HEK293 (cell line): ENCODE data around the gene KLF7.

Experiments
- CTCF ChIA-PET: fragments of 350-600 bp; formaldehyde crosslinking; extraction: SDS; loops from one replicate; lab custom pipeline; 2021; ENCODE audit warnings: antibody characterized with exemption; lab: Yijun Ruan, JAX
- POLR2A ChIA-PET: fragments of 300-600 bp; formaldehyde crosslinking; extraction: SDS; loops from one replicate; lab custom pipeline; 2020; ENCODE audit warnings: antibody characterized with exemption, inconsistent platforms; lab: Yijun Ruan, JAX
- H3K27ac ChIP-seq: fragments of 200-500 bp; sonication (Bioruptor generic); 2 replicates; pipeline ENCODE4 v1.5.1; 2014; ENCODE audit warnings: low read depth, low read length, control low read depth, inconsistent platforms; ENCODE audit errors: extremely low read depth
- H3K36me3 ChIP-seq, 2 experiments: fragments of 200-500 bp in 1 of 2; sonication (Bioruptor generic) in 1 of 2; 1 replicate in 1 of 2; 2 replicates in 1 of 2; pipeline ENCODE4 v1.5.1; 2014 to 2017; ENCODE audit warnings: inconsistent platforms in 2 of 2, low read length in 2 of 2; ENCODE audit not compliant: control insufficient read depth in 2 of 2, insufficient read depth in 1 of 2
- H3K4me1 ChIP-seq: fragments of 200-500 bp; sonication (Bioruptor generic); 2 replicates; pipeline ENCODE4 v1.5.1; 2014; ENCODE audit warnings: mild to moderate bottlenecking, low read length, inconsistent platforms; ENCODE audit not compliant: control insufficient read depth, insufficient read depth
- H3K4me3 ChIP-seq: 2 replicates; pipeline ENCODE4 v1.5.1; 2011; ENCODE audit warnings: low read depth, mild to moderate bottlenecking, control low read depth, low read length, moderate library complexity
- H3K9me3 ChIP-seq: fragments of 200-500 bp; sonication (Bioruptor generic); 2 replicates; pipeline ENCODE4 v1.5.1; 2014; ENCODE audit warnings: low read depth, low read length, inconsistent platforms; ENCODE audit not compliant: control insufficient read depth, insufficient read depth
- BCL6B ChIP-seq: fragments of 450-650 bp; formaldehyde crosslinking; IDR thresholded peaks from 2 replicates; pipeline ENCODE4 v1.5.1; 2017; ENCODE audit warnings: missing biosample characterization, missing genetic modification characterization
- EGR2 ChIP-seq: fragments of 450-650 bp; formaldehyde crosslinking; IDR thresholded peaks from 2 replicates; pipeline ENCODE4 v1.5.1; 2016; ENCODE audit warnings: low read depth, missing biosample characterization, missing genetic modification characterization
- HOXA7 ChIP-seq: sonication (generic); formaldehyde crosslinking; IDR thresholded peaks from 2 replicates; pipeline ENCODE4 v1.8.1; 2022; ENCODE audit warnings: missing genetic modification reagents, borderline replicate concordance
- HOXD13 ChIP-seq: sonication (generic); formaldehyde crosslinking; IDR thresholded peaks from 2 replicates; pipeline ENCODE4 v1.8.0; 2022; ENCODE audit warnings: missing genetic modification reagents, borderline replicate concordance
- KLF1 ChIP-seq: fragments of 450-650 bp; formaldehyde crosslinking; IDR thresholded peaks from 2 replicates; pipeline ENCODE4 v1.5.1; 2016; ENCODE audit warnings: missing biosample characterization, missing genetic modification characterization
- OSR2 ChIP-seq: fragments of 450-650 bp; formaldehyde crosslinking; IDR thresholded peaks from 2 replicates; pipeline ENCODE4 v1.5.1; 2016; ENCODE audit warnings: missing biosample characterization, missing genetic modification characterization
- PBX3 ChIP-seq: sonication (generic); formaldehyde crosslinking; IDR thresholded peaks from 2 replicates; pipeline ENCODE4 v1.8.1; 2022; ENCODE audit warnings: mild to moderate bottlenecking, moderate library complexity, missing genetic modification reagents
- SCRT1 ChIP-seq: fragments of 450-650 bp; formaldehyde crosslinking; IDR thresholded peaks from 2 replicates; pipeline ENCODE4 v1.5.1; 2016; ENCODE audit warnings: missing biosample characterization, missing genetic modification characterization, borderline replicate concordance
- ZBTB17 ChIP-seq: fragments of 450-650 bp; formaldehyde crosslinking; IDR thresholded peaks from 2 replicates; pipeline ENCODE4 v1.5.1; 2016; ENCODE audit warnings: missing biosample characterization, missing genetic modification characterization
- ZBTB21 ChIP-seq: fragments of 450-650 bp; formaldehyde crosslinking; IDR thresholded peaks from 2 replicates; pipeline ENCODE4 v1.5.1; 2017; ENCODE audit warnings: missing biosample characterization, missing genetic modification characterization
- ZBTB49 ChIP-seq: fragments of 450-650 bp; formaldehyde crosslinking; IDR thresholded peaks from 2 replicates; pipeline ENCODE4 v1.5.1; 2016; ENCODE audit warnings: missing biosample characterization, missing genetic modification characterization, low read depth
- ZFHX2 ChIP-seq: fragments of 450-650 bp; formaldehyde crosslinking; conservative IDR thresholded peaks from 2 replicates; pipeline ENCODE4 v1.5.1; 2016; ENCODE audit warnings: missing biosample characterization, missing genetic modification characterization
- ZNF121 ChIP-seq: fragments of 450-650 bp; formaldehyde crosslinking; IDR thresholded peaks from 2 replicates; pipeline ENCODE4 v1.5.1; 2016; ENCODE audit warnings: missing biosample characterization, missing genetic modification characterization
- ZNF132 ChIP-seq: fragments of 450-650 bp; formaldehyde crosslinking; IDR thresholded peaks from 2 replicates; pipeline ENCODE4 v1.5.1; 2017; ENCODE audit warnings: missing biosample characterization, missing genetic modification characterization, borderline replicate concordance
- ZNF146 ChIP-seq: fragments of 450-650 bp; formaldehyde crosslinking; IDR thresholded peaks from 2 replicates; pipeline ENCODE4 v1.5.1; 2016; ENCODE audit warnings: missing biosample characterization, missing genetic modification characterization
- ZNF23 ChIP-seq: fragments of 450-650 bp; formaldehyde crosslinking; IDR thresholded peaks from 2 replicates; pipeline ENCODE4 v1.5.1; 2016; ENCODE audit warnings: missing biosample characterization, missing genetic modification characterization, borderline replicate concordance
- ZNF239 ChIP-seq: fragments of 450-650 bp; formaldehyde crosslinking; IDR thresholded peaks from 2 replicates; pipeline ENCODE4 v1.5.1; 2016; ENCODE audit warnings: missing biosample characterization, missing genetic modification characterization
- ZNF280C ChIP-seq: fragments of 450-650 bp; formaldehyde crosslinking; IDR thresholded peaks from 2 replicates; pipeline ENCODE4 v1.5.1; 2016; ENCODE audit warnings: missing biosample characterization, missing genetic modification characterization
- ZNF350 ChIP-seq: fragments of 450-650 bp; formaldehyde crosslinking; IDR thresholded peaks from 2 replicates; pipeline ENCODE4 v1.5.0; 2017; ENCODE audit warnings: missing biosample characterization, mild to moderate bottlenecking, missing genetic modification characterization
- ZNF37A ChIP-seq: fragments of 450-650 bp; IDR thresholded peaks from 2 replicates; pipeline ENCODE4 v1.5.1; 2018; ENCODE audit warnings: missing biosample characterization, missing genetic modification characterization
- ZNF391 ChIP-seq: fragments of 450-650 bp; formaldehyde crosslinking; IDR thresholded peaks from 2 replicates; pipeline ENCODE4 v1.5.1; 2016; ENCODE audit warnings: low read depth, missing biosample characterization, missing genetic modification characterization, borderline replicate concordance
- ZNF404 ChIP-seq: fragments of 450-650 bp; formaldehyde crosslinking; IDR thresholded peaks from 2 replicates; pipeline ENCODE4 v1.5.1; 2017; ENCODE audit warnings: missing biosample characterization, missing genetic modification characterization
- ZNF549 ChIP-seq: fragments of 450-650 bp; IDR thresholded peaks from 2 replicates; pipeline ENCODE4 v1.5.1; 2018; ENCODE audit warnings: missing biosample characterization, missing genetic modification characterization, mild to moderate bottlenecking, inconsistent platforms, moderate library complexity
- ZSCAN18 ChIP-seq: fragments of 450-650 bp; formaldehyde crosslinking; IDR thresholded peaks from 2 replicates; pipeline ENCODE4 v1.5.1; 2016; ENCODE audit warnings: missing biosample characterization, missing genetic modification characterization

Gene KLF7

GRCh38 chr2:207107131-207107530 lies 58.6 kb downstream of the KLF7 start (continued):
- TF ChIP-seq ZSCAN18 (tag by site-specific recombination) (no peak), ZNF391 (tag by site-specific recombination) (no peak)
- TF ChIP-seq, all 188 proteins: peak for 0

GRCh38 chr2:207103132-207103531 lies 62.6 kb downstream of the KLF7 start:
- ChIA-PET POLR2A (no interaction called here), CTCF (interaction anchor here (0.6 kb wide), 1 partner anchor 398 kb away, joined by 3 read pairs; no protein-coding TSS in a partner anchor)
- Histone ChIP-seq H3K4me1 (no peaks in the 10 kb centered on the region; the same call in 1 of the 2 replicates), H3K4me3 (no peak overlapping the region), H3K9me3 (no peaks in the 10 kb centered on the region), H3K27ac (no peak overlapping the region), H3K36me3 (no peaks in the 10 kb centered on the region)
- TF ChIP-seq KLF1 (tag by site-specific recombination) = no peak
- TF ChIP-seq ZNF239 (tag by site-specific recombination) = no peak
- peak; percentile 63 for TF ChIP-seq BCL6B (tag by site-specific recombination)
- no peak for TF ChIP-seq ZNF404 (tag by site-specific recombination)

- TF ChIP-seq OSR2 (tag by site-specific recombination) = no peak
- no peak for TF ChIP-seq ZNF132 (tag by site-specific recombination)
- no peak for TF ChIP-seq HOXA7 (CRISPR knock-in tag)
- TF ChIP-seq ZFHX2 (tag by site-specific recombination) = peak; percentile 89
- no peak for TF ChIP-seq ZNF549 (tag by site-specific recombination)
- no peak for TF ChIP-seq ZNF23 (tag by site-specific recombination)
- no peak for TF ChIP-seq HOXD13
- TF ChIP-seq ZBTB21 = no peak
- TF ChIP-seq SCRT1 = no peak
- TF ChIP-seq ZNF146 (tag by site-specific recombination) = no peak
- no peak for TF ChIP-seq PBX3
- peak; percentile 89 for TF ChIP-seq EGR2 (tag by site-specific recombination)
- TF ChIP-seq ZBTB49 (tag by site-specific recombination) = no peak
- no peak for TF ChIP-seq ZNF37A (tag by site-specific recombination)
- no peak for TF ChIP-seq ZNF350 (tag by site-specific recombination)
- TF ChIP-seq ZBTB17 (tag by site-specific recombination) = no peak
- TF ChIP-seq ZNF280C (tag by site-specific recombination) = no peak
- TF ChIP-seq ZNF121 = no peak
- ChIA-PET POLR2A (no interaction called here), CTCF (no interaction called here)
- no peak overlapping the region for H3K4me3 ChIP-seq
- no peaks in the 10 kb centered on the region for H3K4me1 ChIP-seq
- no peaks in the 10 kb centered on the region for H3K9me3 ChIP-seq
- no peak overlapping the region for H3K27ac ChIP-seq
- no peaks in the 10 kb centered on the region for H3K36me3 ChIP-seq
Observed at GRCh38 chr2:207101984-207102383, 63.8 kb downstream of the KLF7 start.
